GM18951 (cell line): Measurements from ENCODE around the gene GRIFIN.

Source experiments
- POLR2A ChIP-seq: IDR thresholded peaks from 4 replicates; pipeline ENCODE4 v1.6.1; 2011; ENCODE audit warnings: mild to moderate bottlenecking; ENCODE audit not compliant: insufficient read length, insufficient read depth; ENCODE audit errors: extremely low read depth
- in situ Hi-C: fragments of 300-500 bp; cut with MboI; formaldehyde crosslinking; loops from one replicate; pipeline ENCODE4 v1.12.0; 2022; ENCODE audit warnings: low sequenced_read_pairs, mixed read lengths, inconsistent platforms; ENCODE audit not compliant: unreplicated experiment

Gene GRIFIN

GRCh38 chr7:2517678-2518507, 41.7 kb upstream of the GRIFIN start:
- in situ Hi-C loops, result no loop called here
- no peak for TF ChIP-seq POLR2A

DNA sequence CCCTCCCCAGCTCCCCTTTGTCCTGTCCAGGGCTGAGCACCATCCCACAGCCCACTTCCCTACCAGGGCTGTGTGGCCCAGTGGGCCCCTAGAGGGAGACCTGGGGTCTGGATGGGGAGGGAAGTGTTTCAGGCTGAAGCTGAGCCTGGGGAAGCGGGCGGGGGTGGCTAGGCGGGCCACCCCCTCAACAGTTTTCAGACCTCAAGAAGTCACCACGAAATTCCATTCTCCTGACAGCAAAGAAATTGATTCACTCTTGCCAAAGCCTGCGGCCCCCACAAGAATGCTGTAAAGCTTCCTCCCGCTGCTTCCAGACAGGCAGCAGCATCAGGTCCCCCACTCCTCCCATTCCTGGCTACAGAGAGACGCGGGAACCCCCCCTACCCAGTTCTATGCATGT, 40.8 kb upstream of the GRIFIN start:
- TF ChIP-seq POLR2A, result no peak
- in situ Hi-C loops, result no loop called here

GRCh38 chr7:2516194-2516555, 40.0 kb upstream of the GRIFIN start:
- TF ChIP-seq POLR2A, result no peak
- in situ Hi-C loops, result no loop called here

GRCh38 chr7:2515424-2516193, 39.4 kb upstream of the GRIFIN start:
- in situ Hi-C loops, result no loop called here
- TF ChIP-seq POLR2A, result no peak

GRCh38 chr7:2514473-2515423, 38.5 kb upstream of the GRIFIN start:
- TF ChIP-seq POLR2A, result no peak
- in situ Hi-C loops, result no loop called here

GRCh38 chr7:2513702-2514101, 37.5 kb upstream of the GRIFIN start:
- no peak for TF ChIP-seq POLR2A
- in situ Hi-C loops, result no loop called here

- TF ChIP-seq POLR2A, result no peak
These were observed 36.5 kb upstream of the GRIFIN start for GRCh38 chr7:2512713-2513112.

GRCh38 chr7:2512179-2512661, 36.0 kb upstream of the GRIFIN start:
- no peak for TF ChIP-seq POLR2A

More at GRCh38 chr7:2512713-2513112, 36.5 kb upstream of the GRIFIN start:
- in situ Hi-C loops, result no loop called here

DNA sequence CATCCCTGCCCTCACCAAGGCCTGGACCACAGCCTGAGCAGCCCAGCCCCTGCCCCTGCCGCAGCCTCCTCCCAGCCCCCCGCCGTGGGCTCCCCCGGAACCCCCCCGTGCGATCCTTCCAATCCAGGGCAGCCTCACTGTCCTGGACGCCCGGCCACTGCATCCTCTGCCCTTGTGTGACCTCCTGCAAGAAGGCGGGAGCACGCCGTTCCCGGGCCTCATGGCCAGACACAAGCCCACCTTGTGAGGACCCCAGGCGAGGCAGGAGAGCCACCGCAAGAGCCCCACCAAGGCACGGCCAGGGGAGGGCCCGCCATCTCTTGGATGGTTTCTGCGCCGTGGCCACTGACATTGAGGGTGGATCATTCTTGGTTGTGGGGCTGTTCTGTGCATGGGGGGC, 35.6 kb upstream of the GRIFIN start:
- in situ Hi-C loops, result no loop called here

More at GRCh38 chr7:2512179-2512661, 36.0 kb upstream of the GRIFIN start:
- in situ Hi-C loops, result no loop called here

GRCh38 chr7:2510909-2511768, 34.9 kb upstream of the GRIFIN start:
- in situ Hi-C loops, result no loop called here
- TF ChIP-seq POLR2A, result peak; percentile 38

More for the DNA sequence above, 35.6 kb upstream of the GRIFIN start:
- no peak for TF ChIP-seq POLR2A

GRCh38 chr7:2510130-2510776, 34.1 kb upstream of the GRIFIN start:
- in situ Hi-C loops, result no loop called here
- no peak for TF ChIP-seq POLR2A
